ENCODE data around the gene PLEKHM2. TPM values are rescaled to one million over a fixed set of nuclear protein-coding genes. Genes with fewer than 3 reads are reported as not detected.

Gene PLEKHM2
- total RNA-seq, 3 donors from 2014 or later (not counting 1 experiment from before 2014, with no cell fraction given): 47.8 to 61.0 (median 50.9) TPM

GRCh38 chr1:15718199-15718601 is 34.1 kb downstream of the PLEKHM2 start:
- Mint-ChIP-seq H3K9me3 (no peaks in the 10 kb centered on the region), H3K4me1 (peaks cover 0 to 5% of the 10 kb centered on the region in 2 donors), H3K27ac (no peak overlapping the region), H3K27me3 (ENCODE audit: low read depth in 2 of 2) (no peaks in the 10 kb centered on the region), H3K4me3 (no peak overlapping the region), H3K36me3 (no peaks in the 10 kb centered on the region)
- Histone ChIP-seq H3K4me3 (ENCODE audit: low read length) (no peak overlapping the region), H3K9me3 (ENCODE audit: control insufficient read depth, insufficient read depth, low read length) (no peaks in the 10 kb centered on the region), H3K27me3 (ENCODE audit: control insufficient read depth, insufficient read depth, low read length) (no peaks in the 10 kb centered on the region), H3K36me3 (ENCODE audit: control insufficient read depth, insufficient read depth, low read length) (peaks cover 52% of the 10 kb centered on the region), H3K4me1 (ENCODE audit: control insufficient read depth, insufficient read depth, low read length) (no peaks in the 10 kb centered on the region), H3K27ac (ENCODE audit: low read length) (no peak overlapping the region)
- ATAC-seq: no peak
- intact Hi-C loops (cut with micrococcal nuclease): no loop called here
- no peak for DNase-seq
- TF ChIP-seq, protein P1, sequence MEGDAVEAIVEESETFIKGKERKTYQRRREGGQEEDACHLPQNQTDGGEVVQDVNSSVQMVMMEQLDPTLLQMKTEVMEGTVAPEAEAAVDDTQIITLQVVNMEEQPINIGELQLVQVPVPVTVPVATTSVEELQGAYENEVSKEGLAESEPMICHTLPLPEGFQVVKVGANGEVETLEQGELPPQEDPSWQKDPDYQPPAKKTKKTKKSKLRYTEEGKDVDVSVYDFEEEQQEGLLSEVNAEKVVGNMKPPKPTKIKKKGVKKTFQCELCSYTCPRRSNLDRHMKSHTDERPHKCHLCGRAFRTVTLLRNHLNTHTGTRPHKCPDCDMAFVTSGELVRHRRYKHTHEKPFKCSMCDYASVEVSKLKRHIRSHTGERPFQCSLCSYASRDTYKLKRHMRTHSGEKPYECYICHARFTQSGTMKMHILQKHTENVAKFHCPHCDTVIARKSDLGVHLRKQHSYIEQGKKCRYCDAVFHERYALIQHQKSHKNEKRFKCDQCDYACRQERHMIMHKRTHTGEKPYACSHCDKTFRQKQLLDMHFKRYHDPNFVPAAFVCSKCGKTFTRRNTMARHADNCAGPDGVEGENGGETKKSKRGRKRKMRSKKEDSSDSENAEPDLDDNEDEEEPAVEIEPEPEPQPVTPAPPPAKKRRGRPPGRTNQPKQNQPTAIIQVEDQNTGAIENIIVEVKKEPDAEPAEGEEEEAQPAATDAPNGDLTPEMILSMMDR (IDR thresholded peaks at IDR 0.05): no peak
- WGBS (ENCODE audit: insufficient coverage): 89% methylated on average over 8 of the region's 8 CpGs

GRCh38 chr1:15719381-15720120 is 35.4 kb downstream of the PLEKHM2 start:
- Histone ChIP-seq H3K27ac (ENCODE audit: low read length) (no peak overlapping the region), H3K36me3 (ENCODE audit: control insufficient read depth, insufficient read depth, low read length) (peaks cover 52% of the 10 kb centered on the region), H3K27me3 (ENCODE audit: control insufficient read depth, insufficient read depth, low read length) (no peaks in the 10 kb centered on the region), H3K9me3 (ENCODE audit: control insufficient read depth, insufficient read depth, low read length) (no peaks in the 10 kb centered on the region), H3K4me3 (ENCODE audit: low read length) (no peak overlapping the region), H3K4me1 (ENCODE audit: control insufficient read depth, insufficient read depth, low read length) (no peaks in the 10 kb centered on the region)
- no peak for ATAC-seq
- H3K36me3 Mint-ChIP-seq: no peaks in the 10 kb centered on the region
- no peaks in the 10 kb centered on the region for H3K9me3 Mint-ChIP-seq
- 98% methylated on average over 11 of the region's 12 CpGs for WGBS (ENCODE audit: insufficient coverage)
- peak overlapping the region in 1 of 2 donors; percentile 13 for H3K27ac Mint-ChIP-seq
- H3K4me1 Mint-ChIP-seq: peaks cover 0 to under 1% of the 10 kb centered on the region in 2 donors
- intact Hi-C loops (cut with micrococcal nuclease): no loop called here
- TF ChIP-seq, protein P1 (IDR thresholded peaks at IDR 0.05): no peak
- DNase-seq: no peak
- H3K4me3 Mint-ChIP-seq: no peak overlapping the region
- H3K27me3 Mint-ChIP-seq (ENCODE audit: low read depth in 2 of 2): no peaks in the 10 kb centered on the region

DNA sequence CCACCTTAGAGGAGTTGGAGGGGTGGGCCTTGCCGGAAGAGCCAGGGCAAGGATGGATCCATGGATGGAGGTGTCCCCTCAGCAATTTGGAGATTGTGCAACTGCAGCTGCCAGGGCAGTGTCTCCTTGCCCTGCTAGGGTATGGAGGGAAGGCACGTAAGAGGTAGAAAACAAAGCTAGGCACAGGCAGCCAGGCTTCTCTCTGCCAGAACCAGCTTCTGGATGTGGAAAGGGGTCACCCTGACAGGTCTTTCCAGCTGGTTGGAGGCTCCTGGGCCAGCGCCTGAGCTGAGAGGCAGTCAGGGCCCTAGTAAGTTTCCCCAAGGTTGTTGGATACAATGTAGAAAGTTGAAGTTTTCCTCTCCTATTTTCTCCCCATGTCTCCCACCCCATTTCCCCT is 36.7 kb downstream of the PLEKHM2 start:
- no peak overlapping the region for H3K27ac ChIP-seq (ENCODE audit: low read length)
- no peak overlapping the region for H3K4me3 ChIP-seq (ENCODE audit: low read length)
- TF ChIP-seq, protein P1 (IDR thresholded peaks at IDR 0.05): no peak
- no peaks in the 10 kb centered on the region for H3K9me3 ChIP-seq (ENCODE audit: control insufficient read depth, insufficient read depth, low read length)
- Mint-ChIP-seq H3K27ac (no peak overlapping the region), H3K27me3 (ENCODE audit: low read depth in 2 of 2) (no peaks in the 10 kb centered on the region), H3K9me3 (no peaks in the 10 kb centered on the region), H3K36me3 (no peaks in the 10 kb centered on the region), H3K4me1 (no peaks in the 10 kb centered on the region), H3K4me3 (no peak overlapping the region)
- no peaks in the 10 kb centered on the region for H3K27me3 ChIP-seq (ENCODE audit: control insufficient read depth, insufficient read depth, low read length)
- no peak for ATAC-seq
- 100% methylated on average over 3 of the region's 3 CpGs for WGBS (ENCODE audit: insufficient coverage)
- H3K4me1 ChIP-seq (ENCODE audit: control insufficient read depth, insufficient read depth, low read length): no peaks in the 10 kb centered on the region
- peaks cover 59% of the 10 kb centered on the region for H3K36me3 ChIP-seq (ENCODE audit: control insufficient read depth, insufficient read depth, low read length)
- intact Hi-C loops (cut with micrococcal nuclease): no loop called here
- DNase-seq: no peak

DNA sequence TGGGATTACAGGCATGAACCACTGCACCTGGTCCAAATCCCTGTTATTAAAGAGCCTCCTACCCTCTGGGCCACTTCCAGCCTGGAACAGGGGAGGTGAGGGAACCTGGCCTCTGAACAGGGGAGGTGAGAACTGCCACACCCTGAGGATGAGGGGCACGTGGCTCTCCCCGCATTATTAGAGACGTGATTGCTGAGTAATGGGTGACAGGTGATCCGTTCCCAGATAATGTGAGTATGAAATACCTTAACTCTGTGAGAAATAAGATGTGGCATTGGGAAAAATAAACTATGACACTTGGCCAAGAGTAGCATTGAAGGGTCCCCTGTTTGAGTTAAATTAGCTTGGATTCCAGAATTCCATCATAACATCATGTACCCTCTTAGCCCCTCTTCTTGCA is 38.3 kb downstream of the PLEKHM2 start:
- Mint-ChIP-seq H3K4me1 (no peaks in the 10 kb centered on the region), H3K9me3 (no peaks in the 10 kb centered on the region), H3K36me3 (no peaks in the 10 kb centered on the region), H3K4me3 (no peak overlapping the region), H3K27me3 (ENCODE audit: low read depth in 2 of 2) (no peaks in the 10 kb centered on the region), H3K27ac (no peak overlapping the region)
- intact Hi-C loops (cut with micrococcal nuclease): no loop called here
- no peaks in the 10 kb centered on the region for H3K9me3 ChIP-seq (ENCODE audit: control insufficient read depth, insufficient read depth, low read length)
- H3K27ac ChIP-seq (ENCODE audit: low read length): no peak overlapping the region
- TF ChIP-seq, protein P1 (IDR thresholded peaks at IDR 0.05): no peak
- ATAC-seq: no peak
- no peaks in the 10 kb centered on the region for H3K27me3 ChIP-seq (ENCODE audit: control insufficient read depth, insufficient read depth, low read length)
- WGBS (ENCODE audit: insufficient coverage): 94% methylated on average over 4 of the region's 4 CpGs
- DNase-seq: no peak
- H3K4me3 ChIP-seq (ENCODE audit: low read length): no peak overlapping the region
- H3K36me3 ChIP-seq (ENCODE audit: control insufficient read depth, insufficient read depth, low read length): peaks cover 52% of the 10 kb centered on the region
- no peaks in the 10 kb centered on the region for H3K4me1 ChIP-seq (ENCODE audit: control insufficient read depth, insufficient read depth, low read length)
